RWPE2 (cell line): ENCODE data around the gene ROBO1.

Experiments
- ATAC-seq: fragments of 200-7000 bp; cut with Tn5 transposase; 3 replicates; pipeline ENCODE4 v1.9.1; 2021; ENCODE audit warnings: low read depth
- DNase-seq: peaks from one replicate; pipeline ENCODE4 v3.0.0-alpha.2; 2020; ENCODE audit warnings: low spot score
- H3K27ac ChIP-seq: fragments of 450-650 bp; 2 replicates; pipeline ENCODE4 v1.5.1; 2017; ENCODE audit warnings: mild to moderate bottlenecking; ENCODE audit not compliant: poor library complexity, severe bottlenecking
- H3K27me3 ChIP-seq: fragments of 250-450 bp; sonication (Bioruptor Pico); 2 replicates; pipeline ENCODE4 v1.5.1; 2021; ENCODE audit warnings: mild to moderate bottlenecking, moderate library complexity; ENCODE audit not compliant: insufficient read depth, poor library complexity, severe bottlenecking
- H3K36me3 ChIP-seq: fragments of 250-450 bp; sonication (Bioruptor Pico); 2 replicates; pipeline ENCODE4 v1.5.1; 2020; ENCODE audit warnings: low read depth, mild to moderate bottlenecking, moderate library complexity
- H3K4me1 ChIP-seq: fragments of 250-450 bp; sonication (Bioruptor Pico); 2 replicates; pipeline ENCODE4 v1.5.1; 2021; ENCODE audit warnings: mild to moderate bottlenecking, moderate library complexity; ENCODE audit not compliant: insufficient read depth, poor library complexity, severe bottlenecking
- H3K4me3 ChIP-seq: fragments of 250-450 bp; sonication (Bioruptor Pico); 2 replicates; pipeline ENCODE4 v1.5.1; 2021; ENCODE audit warnings: mild to moderate bottlenecking, moderate library complexity; ENCODE audit not compliant: severe bottlenecking
- H3K9me3 ChIP-seq: fragments of 250-450 bp; sonication (Bioruptor Pico); 2 replicates; pipeline ENCODE4 v1.5.1; 2021; ENCODE audit warnings: mild to moderate bottlenecking, moderate library complexity; ENCODE audit not compliant: severe bottlenecking
- TF ChIP-seq, protein P1 (sequence below): fragments of 450-650 bp; IDR thresholded peaks from one replicate; pipeline ENCODE4 v1.5.1; 2017; ENCODE audit warnings: mild to moderate bottlenecking, moderate library complexity; ENCODE audit not compliant: poor library complexity, severe bottlenecking

Gene ROBO1

DNA sequence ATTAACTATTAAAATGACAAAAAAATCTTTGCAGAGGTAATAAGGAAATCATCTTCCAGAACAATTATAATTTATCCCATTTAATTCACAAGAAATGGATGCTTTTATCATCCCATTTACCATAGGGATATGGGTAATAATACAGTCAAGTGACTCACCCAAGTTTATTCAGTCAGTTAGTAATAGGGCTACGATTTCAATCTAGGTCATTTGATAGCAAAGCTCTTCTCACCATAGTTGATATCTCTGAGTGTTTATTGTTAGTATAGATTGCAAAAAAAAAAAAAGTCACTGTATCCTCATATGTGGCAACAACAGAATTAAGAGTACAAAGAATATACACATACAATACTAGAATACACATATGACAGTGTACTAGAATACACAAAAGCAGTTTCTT lies 797.1 kb downstream of the ROBO1 start:
- no peak overlapping the region for H3K4me3 ChIP-seq
- DNase-seq (no peak), ATAC-seq (no peak)
- H3K27me3 ChIP-seq = no peaks in the 10 kb centered on the region
- TF ChIP-seq, protein P1, sequence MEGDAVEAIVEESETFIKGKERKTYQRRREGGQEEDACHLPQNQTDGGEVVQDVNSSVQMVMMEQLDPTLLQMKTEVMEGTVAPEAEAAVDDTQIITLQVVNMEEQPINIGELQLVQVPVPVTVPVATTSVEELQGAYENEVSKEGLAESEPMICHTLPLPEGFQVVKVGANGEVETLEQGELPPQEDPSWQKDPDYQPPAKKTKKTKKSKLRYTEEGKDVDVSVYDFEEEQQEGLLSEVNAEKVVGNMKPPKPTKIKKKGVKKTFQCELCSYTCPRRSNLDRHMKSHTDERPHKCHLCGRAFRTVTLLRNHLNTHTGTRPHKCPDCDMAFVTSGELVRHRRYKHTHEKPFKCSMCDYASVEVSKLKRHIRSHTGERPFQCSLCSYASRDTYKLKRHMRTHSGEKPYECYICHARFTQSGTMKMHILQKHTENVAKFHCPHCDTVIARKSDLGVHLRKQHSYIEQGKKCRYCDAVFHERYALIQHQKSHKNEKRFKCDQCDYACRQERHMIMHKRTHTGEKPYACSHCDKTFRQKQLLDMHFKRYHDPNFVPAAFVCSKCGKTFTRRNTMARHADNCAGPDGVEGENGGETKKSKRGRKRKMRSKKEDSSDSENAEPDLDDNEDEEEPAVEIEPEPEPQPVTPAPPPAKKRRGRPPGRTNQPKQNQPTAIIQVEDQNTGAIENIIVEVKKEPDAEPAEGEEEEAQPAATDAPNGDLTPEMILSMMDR = no peak
- no peaks in the 10 kb centered on the region for H3K36me3 ChIP-seq
- H3K9me3 ChIP-seq = peaks cover 2% of the 10 kb centered on the region
- H3K27ac ChIP-seq = no peak overlapping the region
- H3K4me1 ChIP-seq = no peaks in the 10 kb centered on the region

DNA sequence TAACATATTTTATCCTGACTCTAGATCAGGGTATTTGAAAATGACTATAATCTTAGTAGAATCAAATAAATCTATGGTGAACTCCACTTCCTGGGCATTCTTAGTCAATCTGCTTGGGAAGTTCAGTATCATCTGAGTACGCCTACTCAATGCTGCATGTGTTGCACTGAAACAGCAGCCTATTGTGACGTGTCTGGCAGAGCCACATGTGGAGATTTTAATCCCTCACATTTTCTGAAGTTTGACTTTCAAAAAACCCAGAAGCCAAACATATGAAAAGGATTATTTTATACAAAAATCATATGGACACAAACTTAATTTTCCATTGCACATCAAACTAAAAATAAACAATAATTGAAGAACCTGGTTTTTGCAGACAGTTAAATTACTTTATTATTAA lies 798.3 kb downstream of the ROBO1 start:
- DNase-seq = no peak
- H3K27ac ChIP-seq = no peak overlapping the region
- no peak overlapping the region for H3K4me3 ChIP-seq

DNA sequence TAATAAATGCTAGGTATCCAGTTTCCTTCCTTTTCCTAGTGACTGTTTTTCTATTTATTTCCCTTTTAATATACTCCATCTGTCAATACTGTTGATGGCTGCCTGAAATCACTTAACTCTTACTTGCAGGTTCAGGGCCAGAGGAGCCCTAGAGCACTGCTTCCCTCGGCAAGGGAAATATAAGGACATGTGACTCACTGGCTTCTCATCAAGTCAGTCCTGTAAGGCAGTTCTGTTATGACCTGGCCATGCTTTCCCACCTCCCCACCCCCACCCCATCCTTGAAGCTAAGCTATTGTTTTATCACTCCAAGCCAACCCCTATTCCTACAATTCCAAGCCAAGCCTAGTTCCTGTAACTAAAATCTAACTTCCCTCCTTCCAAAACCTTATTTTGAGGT lies 800.7 kb downstream of the ROBO1 start:
- DNase-seq (no peak), ATAC-seq (no peak)
- H3K36me3 ChIP-seq = no peaks in the 10 kb centered on the region
- no peaks in the 10 kb centered on the region for H3K9me3 ChIP-seq
- H3K27ac ChIP-seq = no peak overlapping the region
- TF ChIP-seq, protein P1 = no peak
- H3K4me1 ChIP-seq = no peaks in the 10 kb centered on the region
- H3K27me3 ChIP-seq = no peaks in the 10 kb centered on the region
- no peak overlapping the region for H3K4me3 ChIP-seq

More for the DNA sequence above, 798.3 kb downstream of the ROBO1 start:
- H3K27me3 ChIP-seq = no peaks in the 10 kb centered on the region
- no peaks in the 10 kb centered on the region for H3K4me1 ChIP-seq
- ATAC-seq = no peak
- TF ChIP-seq, protein P1 = no peak
- H3K36me3 ChIP-seq = no peaks in the 10 kb centered on the region
- H3K9me3 ChIP-seq = peaks cover 2% of the 10 kb centered on the region

DNA sequence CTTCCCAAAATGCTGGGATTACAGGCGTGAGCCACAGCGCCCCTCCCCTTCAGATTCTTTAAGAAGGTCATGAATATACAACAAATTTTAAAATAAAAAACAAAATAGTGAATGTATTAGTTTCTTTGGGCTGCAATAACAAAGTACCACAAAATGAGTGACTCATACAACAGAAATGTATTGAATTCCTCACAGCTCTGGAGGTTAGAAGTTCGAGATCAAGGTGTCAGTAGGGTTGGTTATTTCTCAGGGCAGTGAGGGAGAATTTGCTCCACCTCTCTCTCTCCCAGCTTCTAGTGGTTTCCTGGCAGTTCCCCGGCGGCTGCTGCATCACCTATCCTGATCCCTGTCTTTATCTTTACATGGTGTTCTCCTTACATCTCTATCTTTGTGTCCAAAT lies 804.0 kb downstream of the ROBO1 start:
- ATAC-seq (no peak), DNase-seq (no peak)
- Histone ChIP-seq H3K36me3 (no peaks in the 10 kb centered on the region), H3K4me1 (no peaks in the 10 kb centered on the region), H3K27me3 (no peaks in the 10 kb centered on the region), H3K27ac (no peak overlapping the region), H3K9me3 (no peaks in the 10 kb centered on the region), H3K4me3 (no peak overlapping the region)
- TF ChIP-seq, protein P1 = no peak

DNA sequence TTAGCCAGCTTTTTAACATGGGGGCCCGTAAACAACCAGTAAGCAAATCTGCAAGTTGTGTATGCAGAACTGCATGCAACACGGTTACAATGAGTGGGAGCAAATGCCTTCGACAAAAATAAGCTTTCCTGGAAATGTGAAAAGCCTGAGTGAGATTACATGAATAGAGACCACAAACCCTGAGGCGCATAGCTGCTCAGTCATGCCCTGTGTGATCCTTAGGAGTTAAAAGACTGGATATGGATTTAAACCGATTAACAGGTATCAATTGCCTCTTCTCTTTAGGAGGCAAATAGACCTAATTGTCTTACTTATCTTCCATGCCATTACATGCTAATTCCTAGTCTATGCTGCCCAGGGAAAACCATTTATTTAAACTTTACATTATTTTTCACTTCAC lies 810.3 kb downstream of the ROBO1 start:
- ATAC-seq = no peak
- no peaks in the 10 kb centered on the region for H3K4me1 ChIP-seq
- no peak overlapping the region for H3K4me3 ChIP-seq
- no peak overlapping the region for H3K27ac ChIP-seq
- H3K27me3 ChIP-seq = no peaks in the 10 kb centered on the region
- H3K9me3 ChIP-seq = no peaks in the 10 kb centered on the region
- H3K36me3 ChIP-seq = no peaks in the 10 kb centered on the region
- DNase-seq = no peak
- TF ChIP-seq, protein P1 = no peak
